ENCODE data around the gene LENG1.
A peak's percentile ranks its signal among the peaks of the same experiment; 100 is the strongest.
"Not testable (repeated sequence)": the region's sequence is repeated elsewhere in the genome, so short reads cannot be mapped to it uniquely, and the experiment has no call there.

The LENG1 gene

DNA sequence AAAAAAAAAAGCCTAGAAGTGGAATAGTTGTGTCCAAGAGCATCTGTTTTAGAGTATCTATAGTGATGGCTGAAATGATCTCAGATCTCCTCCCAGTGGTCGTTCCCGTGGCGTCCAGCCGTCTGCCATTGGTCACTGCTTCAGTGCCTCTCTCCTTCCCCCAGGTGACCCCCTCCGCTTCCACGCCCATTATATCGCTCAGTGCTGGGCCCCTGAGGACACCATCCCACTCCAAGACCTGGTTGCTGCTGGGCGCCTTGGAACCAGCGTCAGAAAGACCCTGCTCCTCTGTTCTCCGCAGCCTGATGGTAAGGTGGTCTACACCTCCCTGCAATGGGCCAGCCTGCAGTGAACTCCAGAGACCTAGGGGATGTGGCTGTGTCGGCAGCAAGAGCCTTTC, 33.5 kb upstream of the LENG1 start:
- no peaks in the 10 kb centered on the region for H3K27me3 Mint-ChIP-seq
- peak overlapping the region; percentile 97 for H3K4me3 Mint-ChIP-seq
- no peaks in the 10 kb centered on the region for H3K9me3 Mint-ChIP-seq
- H3K36me3 Mint-ChIP-seq: peaks cover 5% of the 10 kb centered on the region
- H3K27ac Mint-ChIP-seq: no peak overlapping the region
- H3K4me1 Mint-ChIP-seq: peaks cover 28% of the 10 kb centered on the region

DNA sequence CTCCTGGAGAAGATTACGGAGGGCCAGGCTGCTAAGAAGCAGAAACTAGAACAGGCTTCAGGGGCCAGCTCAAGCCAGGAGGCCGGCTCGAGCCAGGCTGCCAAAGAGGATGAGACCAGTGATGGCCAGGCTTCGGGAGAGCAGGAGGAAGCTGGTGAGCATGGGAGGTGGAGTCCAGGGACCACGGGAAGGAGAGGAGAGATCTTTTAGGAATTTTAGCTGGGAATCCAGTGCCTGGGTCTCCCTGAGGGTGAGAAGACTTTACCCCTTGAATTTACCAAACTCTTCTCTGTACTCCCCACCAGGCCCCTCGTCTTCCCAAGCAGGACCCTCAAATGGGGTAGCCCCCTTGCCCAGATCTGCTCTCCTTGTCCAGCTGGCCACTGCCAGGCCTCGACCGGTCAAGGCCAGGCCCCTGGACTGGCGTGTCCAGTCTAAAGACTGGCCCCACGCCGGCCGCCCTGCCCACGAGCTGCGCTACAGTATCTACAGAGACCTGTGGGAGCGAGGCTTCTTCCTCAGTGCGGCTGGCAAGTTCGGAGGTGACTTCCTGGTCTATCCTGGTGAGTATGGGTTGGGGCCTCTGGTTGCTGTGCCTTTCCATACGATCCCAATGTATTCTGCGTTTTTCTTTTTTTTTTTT, 32.4 kb upstream of the LENG1 start:
- H3K4me1 Mint-ChIP-seq: peaks cover 38% of the 10 kb centered on the region
- H3K4me3 Mint-ChIP-seq: peak overlapping the region; percentile 97
- H3K9me3 Mint-ChIP-seq: no peaks in the 10 kb centered on the region
- H3K36me3 Mint-ChIP-seq: peaks cover 5% of the 10 kb centered on the region
- no peaks in the 10 kb centered on the region for H3K27me3 Mint-ChIP-seq
- peak overlapping the region; percentile 55 for H3K27ac Mint-ChIP-seq

DNA sequence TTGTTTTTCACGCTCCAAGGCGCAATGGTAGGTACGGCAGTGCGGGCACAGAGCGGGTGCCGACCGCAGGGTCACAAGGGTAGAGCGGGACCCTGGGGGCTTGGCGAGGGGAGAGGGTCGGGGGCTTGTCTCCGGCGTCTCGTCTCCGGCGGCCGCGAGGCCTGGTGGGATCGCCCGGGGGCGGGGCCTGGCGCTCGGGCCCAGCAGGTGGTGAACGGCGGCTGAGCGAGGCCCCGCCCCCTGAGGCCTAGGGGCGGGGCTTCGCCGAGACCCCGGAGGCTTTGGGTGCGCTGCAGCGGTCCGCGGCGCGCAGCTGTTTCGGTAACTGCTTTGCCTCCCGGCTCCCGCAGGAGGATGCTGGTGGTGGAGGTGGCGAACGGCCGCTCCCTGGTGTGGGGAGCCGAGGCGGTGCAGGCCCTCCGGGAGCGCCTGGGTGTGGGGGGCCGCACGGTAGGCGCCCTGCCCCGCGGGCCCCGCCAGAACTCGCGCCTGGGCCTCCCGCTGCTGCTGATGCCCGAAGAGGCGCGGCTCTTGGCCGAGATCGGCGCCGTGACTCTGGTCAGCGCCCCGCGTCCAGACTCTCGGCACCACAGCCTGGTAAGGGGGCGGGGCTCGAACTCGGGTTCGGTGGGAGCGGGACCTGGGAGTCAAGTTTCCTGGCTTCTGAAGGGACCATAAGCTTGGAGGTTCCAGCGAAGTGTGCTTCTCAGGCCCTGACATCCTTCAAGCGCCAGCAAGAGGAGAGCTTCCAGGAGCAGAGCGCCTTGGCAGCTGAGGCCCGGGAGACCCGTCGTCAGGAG, 31.7 kb upstream of the LENG1 start, which contains the start of gene TSEN34:
Gene TSEN34 (plus strand): TSS at position 298 of the 800 bp plus-strand sequence. CDS start 57 bp downstream, at position 355.
- Mint-ChIP-seq H3K4me1 (peaks cover 38% of the 10 kb centered on the region), H3K27ac (peak within 1 kb of the TSS; percentile 100), H3K4me3 (peak within 1 kb of the TSS; percentile 97), H3K36me3 (peaks cover 5% of the 10 kb centered on the region), H3K27me3 (no peaks in the 10 kb centered on the region), H3K9me3 (no peaks in the 10 kb centered on the region)

DNA sequence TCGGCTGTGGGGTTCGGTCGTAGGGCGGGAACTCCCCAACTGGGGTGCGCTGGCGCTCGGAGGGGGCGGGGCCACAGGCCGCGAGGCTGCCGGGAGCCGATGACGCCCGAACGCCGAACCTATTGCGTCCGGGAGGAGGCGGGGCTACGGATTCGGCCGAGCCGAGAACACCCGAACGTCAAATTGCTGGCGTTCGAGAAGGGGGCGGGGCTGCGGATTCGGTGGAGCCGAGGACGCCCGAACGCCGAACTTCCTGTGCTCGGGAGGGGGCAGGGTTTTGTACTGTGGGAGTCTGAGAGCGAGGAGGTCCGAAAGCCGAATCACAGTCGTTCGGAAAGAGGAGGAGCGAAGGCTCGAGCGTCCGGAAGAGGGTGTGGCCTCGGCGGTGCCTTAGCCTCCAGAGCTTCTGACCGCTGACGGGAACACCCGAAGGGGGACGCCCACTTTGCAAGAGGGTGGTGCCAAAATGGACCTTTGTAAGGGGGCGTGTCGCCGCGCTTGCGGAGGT, 31.0 kb upstream of the LENG1 start:
- Mint-ChIP-seq H3K4me3 (peak overlapping the region; percentile 97), H3K4me1 (peaks cover 38% of the 10 kb centered on the region), H3K36me3 (peaks cover 3% of the 10 kb centered on the region), H3K9me3 (no peaks in the 10 kb centered on the region), H3K27me3 (no peaks in the 10 kb centered on the region), H3K27ac (peak overlapping the region; percentile 100)

DNA sequence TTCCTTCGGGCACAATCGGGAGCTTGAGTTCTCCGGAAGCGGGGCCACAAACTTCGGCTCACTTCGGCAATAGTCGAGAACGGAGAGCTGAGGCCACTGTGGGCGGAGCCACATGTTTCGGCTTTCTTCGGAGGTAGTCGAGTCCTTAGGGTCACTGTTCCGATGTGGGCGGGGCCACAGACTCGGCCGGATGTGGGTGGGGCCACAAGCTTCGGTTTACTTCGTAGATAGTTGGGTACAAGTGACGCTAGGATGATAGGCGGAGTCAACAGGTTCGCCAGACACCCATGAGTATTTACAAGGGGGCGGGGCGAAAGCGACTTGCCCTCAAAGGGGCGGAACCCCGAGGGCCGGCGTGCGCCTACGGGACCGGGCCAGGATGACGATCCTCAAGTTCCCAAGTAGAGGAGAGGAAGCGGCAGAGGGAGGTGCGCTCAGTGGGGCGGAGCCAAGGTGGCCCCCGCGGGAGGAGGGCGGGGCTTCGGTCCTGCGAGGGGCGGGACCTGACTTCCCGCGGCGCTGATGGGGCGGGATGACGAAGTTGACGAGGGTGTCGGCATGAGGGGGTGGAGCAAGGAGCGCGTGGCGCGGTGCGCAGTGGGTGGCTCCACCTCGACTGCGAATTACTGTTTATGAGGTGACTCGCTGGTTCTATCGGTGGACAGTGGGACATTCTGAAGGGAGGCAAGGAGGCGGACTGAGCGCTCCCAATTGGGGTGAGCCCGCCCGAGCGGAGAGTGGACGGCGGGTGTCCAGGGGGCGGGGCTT, 30.4 kb upstream of the LENG1 start:
- peak overlapping the region; percentile 100 for H3K27ac Mint-ChIP-seq
- H3K9me3 Mint-ChIP-seq: no peaks in the 10 kb centered on the region
- H3K4me3 Mint-ChIP-seq: peak overlapping the region; percentile 97
- no peaks in the 10 kb centered on the region for H3K27me3 Mint-ChIP-seq
- H3K36me3 Mint-ChIP-seq: no peaks in the 10 kb centered on the region
- H3K4me1 Mint-ChIP-seq: peaks cover 38% of the 10 kb centered on the region

GRCh38 chr19:54189145-54189734, 29.7 kb upstream of the LENG1 start, which contains the start of gene MBOAT7:
Gene MBOAT7, minus strand, starts transcription at chr19:54189580. Its CDS starts 1,072 bp downstream, at chr19:54188508.
- Mint-ChIP-seq H3K27me3 (no peaks in the 10 kb centered on the region), H3K4me3 (peak within 1 kb of the TSS; percentile 97), H3K9me3 (no peaks in the 10 kb centered on the region), H3K27ac (peak within 1 kb of the TSS; percentile 100), H3K36me3 (no peaks in the 10 kb centered on the region), H3K4me1 (peaks cover 38% of the 10 kb centered on the region)

- Mint-ChIP-seq H3K4me1 (peaks cover 33% of the 10 kb centered on the region), H3K36me3 (no peaks in the 10 kb centered on the region), H3K4me3 (peak overlapping the region; percentile 89)
These were observed 28.8 kb upstream of the LENG1 start for GRCh38 chr19:54188215-54188871.

DNA sequence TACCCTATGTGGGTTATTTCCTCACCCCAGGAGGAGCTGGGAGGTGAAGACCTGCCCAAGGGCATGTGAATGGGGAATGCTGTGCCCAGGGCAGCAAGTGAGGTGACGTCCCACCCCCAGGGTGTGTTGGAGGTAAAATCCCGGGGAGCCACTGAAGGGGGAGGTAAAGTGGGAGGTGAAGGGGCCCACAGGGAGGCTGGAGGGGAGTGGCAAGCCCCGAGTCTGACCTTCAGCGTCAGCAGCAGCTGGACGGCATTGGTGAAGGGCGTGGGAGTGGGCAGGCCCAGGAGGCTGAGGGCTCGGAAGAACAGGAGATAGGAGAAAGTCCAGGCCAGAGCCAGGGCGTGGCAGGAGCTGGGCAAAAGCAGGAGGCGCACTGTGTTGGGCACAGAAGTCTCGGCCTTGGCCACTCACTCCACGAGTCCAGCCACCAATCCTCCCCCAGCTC, 27.4 kb upstream of the LENG1 start:
- Mint-ChIP-seq H3K4me3 (peak overlapping the region; percentile 89), H3K9me3 (no peaks in the 10 kb centered on the region), H3K27ac (peak overlapping the region; percentile 38), H3K36me3 (no peaks in the 10 kb centered on the region), H3K27me3 (no peaks in the 10 kb centered on the region), H3K4me1 (peaks cover 21% of the 10 kb centered on the region)

More at GRCh38 chr19:54188215-54188871, 28.8 kb upstream of the LENG1 start:
- H3K27me3 Mint-ChIP-seq: no peaks in the 10 kb centered on the region
- H3K27ac Mint-ChIP-seq: peak overlapping the region; percentile 74
- H3K9me3 Mint-ChIP-seq: no peaks in the 10 kb centered on the region

DNA sequence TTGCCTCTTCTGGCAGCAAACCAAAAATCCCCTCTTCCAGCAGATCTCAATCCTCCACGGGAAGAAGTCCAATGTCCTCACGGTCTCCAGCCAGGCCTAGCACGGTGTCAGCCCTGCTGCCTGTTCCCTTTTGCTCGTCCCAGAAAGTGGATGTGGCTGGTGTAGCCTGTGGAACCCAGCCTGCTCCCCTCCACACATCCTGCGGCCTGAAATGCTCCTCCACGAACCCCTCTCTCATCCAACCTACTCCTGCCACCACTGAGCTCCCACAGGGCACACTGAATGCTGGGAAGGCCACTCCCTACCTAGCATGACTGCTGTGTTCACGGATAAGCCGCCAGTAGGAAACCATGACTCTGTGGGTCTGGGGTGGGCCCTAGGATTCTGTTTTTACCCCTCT, 26.8 kb upstream of the LENG1 start:
- no peaks in the 10 kb centered on the region for H3K36me3 Mint-ChIP-seq
- no peak overlapping the region for H3K27ac Mint-ChIP-seq
- H3K4me1 Mint-ChIP-seq: peaks cover 16% of the 10 kb centered on the region
- H3K27me3 Mint-ChIP-seq: no peaks in the 10 kb centered on the region
- no peak overlapping the region for H3K4me3 Mint-ChIP-seq
- no peaks in the 10 kb centered on the region for H3K9me3 Mint-ChIP-seq

GRCh38 chr19:54183431-54183830, 23.9 kb upstream of the LENG1 start:
- no peak overlapping the region for H3K27ac Mint-ChIP-seq
- H3K4me1 Mint-ChIP-seq: peaks cover 12% of the 10 kb centered on the region
- no peak overlapping the region for H3K4me3 Mint-ChIP-seq
- no peaks in the 10 kb centered on the region for H3K36me3 Mint-ChIP-seq
- H3K27me3 Mint-ChIP-seq: no peaks in the 10 kb centered on the region
- no peaks in the 10 kb centered on the region for H3K9me3 Mint-ChIP-seq

- H3K9me3 Mint-ChIP-seq, H3K36me3 Mint-ChIP-seq, H3K4me3 Mint-ChIP-seq, H3K27me3 Mint-ChIP-seq, H3K27ac Mint-ChIP-seq, H3K4me1 Mint-ChIP-seq: not testable (repeated sequence)
These were observed 22.4 kb upstream of the LENG1 start for GRCh38 chr19:54181894-54182293.

GRCh38 chr19:54180691-54181091, 21.2 kb upstream of the LENG1 start:
- Mint-ChIP-seq H3K4me1 (no peaks in the 10 kb centered on the region), H3K27ac (no peak overlapping the region), H3K36me3 (peaks cover 3% of the 10 kb centered on the region), H3K9me3 (no peaks in the 10 kb centered on the region), H3K27me3 (no peaks in the 10 kb centered on the region), H3K4me3 (no peak overlapping the region)

GRCh38 chr19:54179921-54180461, 20.5 kb upstream of the LENG1 start:
- H3K4me3 Mint-ChIP-seq: no peak overlapping the region
- peaks cover 4% of the 10 kb centered on the region for H3K36me3 Mint-ChIP-seq

DNA sequence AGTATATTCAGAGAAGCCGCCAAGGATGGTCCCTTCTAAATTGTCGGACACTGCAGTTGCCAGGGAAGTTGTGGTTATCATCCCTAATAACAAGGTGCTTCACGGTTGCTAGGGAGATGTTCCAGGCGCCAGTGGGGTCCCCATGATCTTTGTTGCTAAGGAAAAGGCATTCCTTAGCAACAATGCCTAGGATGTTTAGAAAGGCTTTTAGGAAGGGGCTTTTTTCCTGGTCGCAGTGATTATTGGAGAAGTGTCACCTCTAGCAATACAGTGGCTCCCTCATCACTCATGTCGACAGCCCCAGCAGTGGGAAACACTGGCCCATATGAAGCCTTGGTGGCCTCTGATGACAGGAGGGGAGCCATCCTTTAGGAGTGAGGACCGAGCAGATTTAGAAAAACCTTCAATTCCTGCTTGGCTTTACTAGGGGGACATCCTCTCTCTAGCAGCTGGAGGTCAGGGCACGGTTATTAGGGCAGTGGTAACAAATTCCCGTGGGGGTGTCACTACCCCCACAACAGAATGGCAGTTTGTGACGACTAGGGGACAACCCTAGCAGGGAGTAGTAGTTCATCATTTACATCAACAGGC, 19.8 kb upstream of the LENG1 start:
- Mint-ChIP-seq H3K9me3 (no peaks in the 10 kb centered on the region), H3K4me3 (no peak overlapping the region), H3K36me3 (peaks cover 4% of the 10 kb centered on the region), H3K27ac (no peak overlapping the region), H3K27me3 (no peaks in the 10 kb centered on the region), H3K4me1 (no peaks in the 10 kb centered on the region)

More at GRCh38 chr19:54179921-54180461, 20.5 kb upstream of the LENG1 start:
- Mint-ChIP-seq H3K27ac (no peak overlapping the region), H3K9me3 (no peaks in the 10 kb centered on the region), H3K27me3 (no peaks in the 10 kb centered on the region), H3K4me1 (no peaks in the 10 kb centered on the region)
